ENCODE results near the gene BPIFB2. TPM values are rescaled to one million over a fixed set of nuclear protein-coding genes. Genes with fewer than 3 reads are reported as not detected.
A peak's percentile ranks its signal among the peaks of the same experiment; 100 is the strongest.

Gene BPIFB2
- total and polyA plus RNA-seq, 10 of the 15 experiments (the other 5 are each of a cell fraction or from before 2014, with no cell fraction given), result not detected

GRCh38 chr20:33009214-33010132, 2.0 kb downstream of the BPIFB2 start:
- FAIRE-seq (no peak), DNase-seq (ENCODE audit: low read depth, low spot score) (no peak), ATAC-seq (peak; percentile 44)
- TF ChIP-seq POLR2A (IDR thresholded peaks at IDR 0.05; ENCODE audit: low read depth, low read length), result no peak
- TF ChIP-seq NFYA (IDR thresholded peaks at IDR 0.05; ENCODE audit: borderline replicate concordance, low read depth, low read length), result no peak
- no peak for TF ChIP-seq MTA2 (IDR thresholded peaks at IDR 0.05; ENCODE audit: low read depth)
- no peak for TF ChIP-seq NFYB (IDR thresholded peaks at IDR 0.05; ENCODE audit: insufficient read depth, low read depth, low read length)
- no peak for TF ChIP-seq NFXL1 (IDR thresholded peaks at IDR 0.05; ENCODE audit: borderline replicate concordance)
- no peak for TF ChIP-seq ZNF622 (IDR thresholded peaks at IDR 0.05)
- TF ChIP-seq MEF2B (IDR thresholded peaks at IDR 0.05; ENCODE audit: partially characterized antibody, poor library complexity, severe bottlenecking), result no peak
- no peak for TF ChIP-seq IRF4 (IDR thresholded peaks at IDR 0.05; ENCODE audit: low read depth, low read length)
- no peak for TF ChIP-seq CBX5 (IDR thresholded peaks at IDR 0.05; ENCODE audit: low read depth)
- TF ChIP-seq ATF3 (IDR thresholded peaks at IDR 0.05; ENCODE audit: borderline replicate concordance, extremely low read depth, low read depth, low read length), result no peak
- TF ChIP-seq BHLHE40 (IDR thresholded peaks at IDR 0.05; ENCODE audit: borderline replicate concordance in 1 of 2, low read depth in 2 of 2, low read length in 1 of 2), result no peak
- TF ChIP-seq BCL11A (IDR thresholded peaks at IDR 0.05; ENCODE audit: low read depth, low read length), result no peak
- no peak for TF ChIP-seq CBX3 (IDR thresholded peaks at IDR 0.05; ENCODE audit: borderline replicate concordance, low read depth)
- TF ChIP-seq HDGF (IDR thresholded peaks at IDR 0.05), result no peak
- no peak for TF ChIP-seq ASH2L (IDR thresholded peaks at IDR 0.05; ENCODE audit: borderline replicate concordance, low read depth)
- TF ChIP-seq YY1 (IDR thresholded peaks at IDR 0.05; ENCODE audit: low read depth, low read length), result no peak
- no peak for TF ChIP-seq SREBF1 (IDR thresholded peaks at IDR 0.05; ENCODE audit: low read length)
- no peak for TF ChIP-seq FOS (IDR thresholded peaks at IDR 0.05; ENCODE audit: borderline replicate concordance, extremely low read depth, insufficient read length)
- TF ChIP-seq E4F1 (IDR thresholded peaks at IDR 0.05; ENCODE audit: borderline replicate concordance, partially characterized antibody), result no peak
- TF ChIP-seq TARDBP (IDR thresholded peaks at IDR 0.05; ENCODE audit: borderline replicate concordance), result no peak
- in situ Hi-C loops (cut with MboI), result no loop called here
- Histone ChIP-seq H3K9ac (ENCODE audit: control insufficient read depth, insufficient read depth, low read length) (no peak overlapping the region), H3K9me3 (replicated peaks; ENCODE audit: control insufficient read depth, insufficient read depth, low read length) (no peaks in the 10 kb centered on the region; the same call in 2 of the 3 replicates), H2AFZ (ENCODE audit: control insufficient read depth, low read depth, low read length) (no peak overlapping the region; the same call in 1 of the 2 replicates), H3K27me3 (replicated peaks in 1 of 2; ENCODE audit: control insufficient read depth in 2 of 2, insufficient read depth in 2 of 2, low read length in 1 of 2) (no peaks in the 10 kb centered on the region; a peak in 2 of 4 replicates), H3K4me3 (no peak overlapping the region), H4K20me1 (ENCODE audit: control insufficient read depth, insufficient read depth) (no peaks in the 10 kb centered on the region), H3K4me2 (ENCODE audit: control insufficient read depth, insufficient read depth) (no peak overlapping the region), H3K27ac (ENCODE audit: control insufficient read depth, insufficient read depth) (no peak overlapping the region), H3K36me3 (ENCODE audit: control insufficient read depth in 2 of 2, insufficient read depth in 2 of 2, low read length in 1 of 2) (no peaks in the 10 kb centered on the region), H3K79me2 (ENCODE audit: control insufficient read depth, insufficient read depth, low read length) (no peaks in the 10 kb centered on the region), H3K4me1 (ENCODE audit: control insufficient read depth, insufficient read depth, low read length) (no peaks in the 10 kb centered on the region)
- ChIA-PET POLR2A (no interaction called here), SMC1A (ENCODE audit: uncharacterized antibody, unreplicated experiment) (no interaction called here), CTCF (no interaction called here), RAD21 (ENCODE audit: unreplicated experiment) (no interaction called here)
- intact Hi-C loops (cut with micrococcal nuclease; ENCODE audit: unreplicated experiment), result no loop called here
- BruUV-seq (replicated peaks), result no TSS peak
- WGBS (ENCODE audit: insufficient coverage, insufficient replicate concordance, low lambda C conversion rate, missing lambda C conversion rate), result 27% methylated on average over 19 of the region's 19 CpGs

All from GM12878 (cell line).